Measurements from ENCODE around the gene ACTN2.

GRCh38 chr1:236736761-236737160, 50.5 kb downstream of the ACTN2 start:
- TF ChIP-seq CTCF (tag by site-specific recombination; IDR thresholded peaks at IDR 0.05) (no peak), ZNF416 (tag by site-specific recombination; IDR thresholded peaks at IDR 0.05) (no peak), SALL2 (tag by site-specific recombination; IDR thresholded peaks at IDR 0.05; ENCODE audit: borderline replicate concordance) (no peak)
